H1 (cell line): ENCODE measurements around the gene PTX3. TPM values are rescaled to one million over a fixed set of nuclear protein-coding genes. Genes with fewer than 3 reads are reported as not detected.

ENCODE experiments used
- CTCF ChIA-PET: fragments of 300-600 bp; sonication (Branson Sonifier 250); formaldehyde crosslinking; loops from one replicate; lab custom pipeline; 2021; ENCODE audit not compliant: partially characterized antibody; lab: Charles Lee
- POLR2A ChIA-PET: fragments of 300-600 bp; sonication (Branson Sonifier 250); formaldehyde crosslinking; loops from one replicate; lab custom pipeline; 2021; ENCODE audit warnings: inconsistent platforms; ENCODE audit not compliant: partially characterized antibody; lab: Charles Lee
- DNase-seq, 2 experiments: peaks; one replicate each; pipeline versions ENCODE4 v3.0.0 to v3.0.0-alpha.2; 2010 to 2022; ENCODE audit warnings: low spot score in 2 of 2, low read depth in 1 of 2, mixed read lengths in 1 of 2
- FAIRE-seq: peaks from 2 replicates; lab custom pipeline; 2011; peaks lifted over from hg19 to GRCh38; lab: Jason Lieb, UNC
- H2AFZ ChIP-seq: 2 replicates; pipeline ENCODE4 v1.8.1; 2012; ENCODE audit warnings: low read length, inconsistent platforms
- H2AK5ac ChIP-seq: 2 replicates; pipeline ENCODE4 v1.6.1; 2013; ENCODE audit warnings: low read depth, low read length
- H2BK120ac ChIP-seq: replicated peaks from 2 replicates; pipeline ENCODE3; 2013; ENCODE audit warnings: low read depth, low read length, inconsistent platforms
- H2BK12ac ChIP-seq: 2 replicates; pipeline ENCODE4 v1.6.1; 2013; ENCODE audit warnings: low read depth, low read length
- H2BK15ac ChIP-seq: 2 replicates; pipeline ENCODE4 v1.6.1; 2013; ENCODE audit warnings: low read length
- H2BK20ac ChIP-seq: 2 replicates; pipeline ENCODE4 v1.6.1; 2013; ENCODE audit warnings: low read length
- H2BK5ac ChIP-seq: 2 replicates; pipeline ENCODE4 v1.6.1; 2013; ENCODE audit warnings: low read depth, low read length
- H3K14ac ChIP-seq: 2 replicates; pipeline ENCODE4 v1.6.1; 2013; ENCODE audit warnings: inconsistent platforms; ENCODE audit not compliant: insufficient read length
- H3K18ac ChIP-seq: 2 replicates; pipeline ENCODE4 v1.6.1; 2013; ENCODE audit warnings: low read length; ENCODE audit errors: extremely low read depth
- H3K23ac ChIP-seq: 2 replicates; pipeline ENCODE4 v1.6.1; 2013; ENCODE audit warnings: inconsistent platforms; ENCODE audit not compliant: insufficient read length
- H3K23me2 ChIP-seq: 2 replicates; pipeline ENCODE4 v1.6.1; 2013; ENCODE audit warnings: low read depth, low read length
- H3K27ac ChIP-seq: 2 replicates; pipeline ENCODE4 v1.6.1; 2011; ENCODE audit warnings: low read depth, low read length, inconsistent platforms
- H3K27me3 ChIP-seq, 4 experiments: replicated peaks in 1 of 4; 1 replicate in 1 of 4; 2 replicates in 3 of 4; pipeline versions ENCODE4 v1.6.1 to v1.8.1; 2011 to 2013; ENCODE audit warnings: low read length in 3 of 4, mild to moderate bottlenecking in 3 of 4, inconsistent platforms in 2 of 4, mixed read lengths in 2 of 4, moderate library complexity in 1 of 4; ENCODE audit not compliant: control insufficient read depth in 3 of 4, insufficient read depth in 3 of 4; ENCODE audit errors: extremely low read depth in 1 of 4
- H3K36me3 ChIP-seq, 4 experiments: 2 replicates each; pipeline versions ENCODE4 v1.6.1 to v1.8.1; 2011 to 2013; ENCODE audit warnings: mild to moderate bottlenecking in 4 of 4, low read length in 3 of 4, moderate library complexity in 2 of 4, control low read depth in 1 of 4, inconsistent platforms in 1 of 4; ENCODE audit not compliant: insufficient read depth in 4 of 4, control insufficient read depth in 2 of 4
- H3K4ac ChIP-seq: replicated peaks from 2 replicates; pipeline ENCODE3; 2013; ENCODE audit warnings: low read length, low read depth, mixed read lengths, inconsistent platforms; ENCODE audit not compliant: insufficient read length
- H3K4me1 ChIP-seq, 4 experiments: replicated peaks in 1 of 4; 1 replicate in 1 of 4; 2 replicates in 3 of 4; pipeline versions ENCODE4 v1.6.1 to v1.8.1; 2011 to 2013; ENCODE audit warnings: low read length in 3 of 4, inconsistent platforms in 2 of 4, mixed read lengths in 1 of 4; ENCODE audit not compliant: insufficient read depth in 4 of 4, control insufficient read depth in 3 of 4
- H3K4me2 ChIP-seq, 2 experiments: 2 replicates each; pipeline versions ENCODE4 v1.6.1 to v1.8.1; 2011 to 2013; ENCODE audit warnings: low read depth in 2 of 2, low read length in 2 of 2, control low read depth in 1 of 2, inconsistent platforms in 1 of 2, mild to moderate bottlenecking in 1 of 2; ENCODE audit not compliant: insufficient read depth in 1 of 2
- H3K4me3 ChIP-seq, 4 experiments: fragments of 200-600, 300-600 bp in 1 of 4; sonication (generic), shearing (Covaris generic), sonication (Bioruptor Twin) in 1 of 4; 2 replicates each; pipeline versions ENCODE4 v1.5.1 to v1.8.1; 2011 to 2016; ENCODE audit warnings: low read length in 4 of 4, low read depth in 3 of 4, control low read depth in 2 of 4, inconsistent platforms in 2 of 4, mild to moderate bottlenecking in 2 of 4, mixed read lengths in 1 of 4, moderate library complexity in 1 of 4; ENCODE audit not compliant: insufficient read depth in 2 of 4; ENCODE audit errors: extremely low read depth in 1 of 4
- H3K56ac ChIP-seq: replicated peaks from 2 replicates; pipeline ENCODE3; 2013; ENCODE audit warnings: low read depth, mild to moderate bottlenecking, mixed read lengths, low read length, inconsistent platforms; ENCODE audit not compliant: insufficient read length
- H3K79me1 ChIP-seq: 2 replicates; pipeline ENCODE4 v1.6.1; 2013; ENCODE audit warnings: low read depth, low read length, control low read depth
- H3K79me2 ChIP-seq, 2 experiments: 2 replicates each; pipeline versions ENCODE4 v1.6.1 to v1.8.1; 2012 to 2013; ENCODE audit warnings: low read length in 2 of 2, mild to moderate bottlenecking in 2 of 2, inconsistent platforms in 1 of 2; ENCODE audit not compliant: insufficient read depth in 2 of 2, control insufficient read depth in 1 of 2
- H3K9ac ChIP-seq, 4 experiments: replicated peaks in 1 of 4; 1 replicate in 1 of 4; 2 replicates in 3 of 4; pipeline versions ENCODE4 v1.6.1 to v1.8.1; 2011 to 2013; ENCODE audit warnings: low read depth in 3 of 4, low read length in 3 of 4, control low read depth in 2 of 4, mild to moderate bottlenecking in 2 of 4, moderate library complexity in 2 of 4, inconsistent platforms in 1 of 4; ENCODE audit errors: extremely low read depth in 1 of 4
- H3K9me3 ChIP-seq, 2 experiments: 2 replicates each; pipeline versions ENCODE4 v1.6.1 to v1.8.1; 2012 to 2013; ENCODE audit warnings: mild to moderate bottlenecking in 2 of 2, moderate library complexity in 2 of 2, control low read depth in 1 of 2, inconsistent platforms in 1 of 2, low read depth in 1 of 2, low read length in 1 of 2, mixed read lengths in 1 of 2; ENCODE audit not compliant: insufficient read depth in 2 of 2
- H4K20me1 ChIP-seq, 2 experiments: replicated peaks in 1 of 2; 2 replicates each; pipeline versions ENCODE3 to v1.8.1; 2011 to 2013; ENCODE audit warnings: inconsistent platforms in 2 of 2, low read length in 2 of 2, mild to moderate bottlenecking in 1 of 2; ENCODE audit not compliant: insufficient read depth in 2 of 2, control insufficient read depth in 1 of 2
- H4K5ac ChIP-seq: 2 replicates; pipeline ENCODE4 v1.6.1; 2013; ENCODE audit warnings: low read length, low read depth, mixed read lengths, inconsistent platforms; ENCODE audit not compliant: insufficient read length
- H4K8ac ChIP-seq: 2 replicates; pipeline ENCODE4 v1.8.0; 2013; ENCODE audit warnings: mild to moderate bottlenecking, moderate library complexity, low read length, inconsistent platforms; ENCODE audit not compliant: insufficient read depth; ENCODE audit errors: extremely low read depth
- H4K91ac ChIP-seq: replicated peaks from 2 replicates; pipeline ENCODE3; 2013; ENCODE audit warnings: low read length, mixed read lengths, inconsistent platforms; ENCODE audit not compliant: insufficient read length
- ATF3 ChIP-seq: IDR thresholded peaks from 2 replicates; pipeline ENCODE4 v1.6.1; 2011; ENCODE audit warnings: low read depth, mild to moderate bottlenecking, low read length; ENCODE audit not compliant: insufficient read depth
- BRCA1 ChIP-seq: IDR thresholded peaks from 2 replicates; pipeline ENCODE4 v1.6.1; 2012; ENCODE audit warnings: low read depth, low read length, improper control_type of control experiment
- EZH2 ChIP-seq: fragments of 200-600 bp; sonication (generic); IDR thresholded peaks from 2 replicates; pipeline ENCODE4 v1.7.1; 2012; ENCODE audit warnings: low read depth, mild to moderate bottlenecking, moderate library complexity, low read length, inconsistent platforms; ENCODE audit not compliant: severe bottlenecking
- GABPA ChIP-seq: IDR thresholded peaks from 2 replicates; pipeline ENCODE4 v1.6.1; 2011; ENCODE audit warnings: mild to moderate bottlenecking, low read length, moderate library complexity, borderline replicate concordance; ENCODE audit not compliant: insufficient read depth
- KDM1A ChIP-seq: fragments of 200-600, 300-600 bp; sonication (generic); IDR thresholded peaks from 2 replicates; pipeline ENCODE4 v1.7.1; 2016; ENCODE audit warnings: mild to moderate bottlenecking, low read length, borderline replicate concordance
- MAX ChIP-seq: IDR thresholded peaks from 2 replicates; pipeline ENCODE4 v1.6.1; 2012; ENCODE audit warnings: inconsistent platforms
- POU5F1 ChIP-seq: IDR thresholded peaks from 2 replicates; pipeline ENCODE4 v1.6.1; 2011; ENCODE audit warnings: low read depth, mild to moderate bottlenecking, low read length, moderate library complexity
- RFX5 ChIP-seq: IDR thresholded peaks from 2 replicates; pipeline ENCODE4 v1.6.1; 2011; ENCODE audit warnings: low read depth, low read length, improper control_type of control experiment, borderline replicate concordance
- RXRA ChIP-seq: IDR thresholded peaks from 2 replicates; pipeline ENCODE4 v1.6.1; 2011; ENCODE audit warnings: low read depth, mild to moderate bottlenecking, low read length, moderate library complexity; ENCODE audit not compliant: insufficient read depth
- SP2 ChIP-seq: IDR thresholded peaks from 2 replicates; pipeline ENCODE4 v1.6.1; 2012; ENCODE audit warnings: mild to moderate bottlenecking, low read length, inconsistent platforms
- SUZ12 ChIP-seq: fragments of 200-600 bp; sonication (generic); IDR thresholded peaks from 2 replicates; pipeline ENCODE4 v1.6.1; 2012; ENCODE audit warnings: mild to moderate bottlenecking, inconsistent platforms, low read length, moderate library complexity, mixed read lengths
- WGBS, 2 experiments: shearing (Covaris generic) in 1 of 2; methylation state at CpG; one replicate each; pipeline versions ENCODE4 v1.1.6 to v1.1.7; 2013 to 2015; ENCODE audit warnings: low lambda C conversion rate in 2 of 2, mixed read lengths in 2 of 2, inconsistent platforms in 1 of 2, low coverage in 1 of 2, missing lambda C conversion rate in 1 of 2; ENCODE audit not compliant: insufficient replicate concordance in 2 of 2, insufficient coverage in 1 of 2, insufficient read length in 1 of 2; ENCODE audit errors: extremely low coverage in 1 of 2, missing lambda C conversion rate in 1 of 2; 5-methylcytosine and 5-hydroxymethylcytosine counted together
- polyA plus RNA-seq, 7 experiments: library from polyadenylated mRNA; depleted of rRNA in 3 of 7; stranded (reverse) in 5 of 7; unstranded in 2 of 7; fragments of >200 nt in 5 of 7; fragments of 200-250 nt in 2 of 7; gene quantifications; 1 replicate in 5 of 7; 2 replicates in 1 of 7; 4 replicates in 1 of 7; pipeline versions ENCODE4 v1.2.1 to v1.2.3, GENCODE V29; 2011 to 2013; ENCODE audit warnings: missing spikeins in 2 of 7, mixed read lengths in 2 of 7
- total RNA-seq: library from RNA; stranded (reverse); fragmentation: NEBNext Ultra II Directional; extraction: Animal tissue kit (Norgen Biotek cat#: 25700); gene quantifications from 2 replicates; pipeline ENCODE4 v1.2.1, GENCODE V29; 2021

Gene PTX3
- total and polyA plus RNA-seq, 2 of the 8 experiments (the other 6 are each of a cell fraction or from before 2014, with no cell fraction given): 1.2 to 1.7 TPM

GRCh38 chr3:157479464-157480243 lies 43.0 kb downstream of the PTX3 start:
- Histone ChIP-seq H3K27me3 (no peaks in the 10 kb centered on the region), H3K4me3 (no peak overlapping the region), H3K14ac (no peak overlapping the region), H2BK5ac (no peak overlapping the region), H4K91ac (no peak overlapping the region), H3K9ac (no peak overlapping the region), H4K5ac (no peak overlapping the region), H3K27ac (no peak overlapping the region), H3K23me2 (no peaks in the 10 kb centered on the region), H3K79me1 (no peaks in the 10 kb centered on the region), H3K9me3 (peaks cover 6 to 7% of the 10 kb centered on the region in 2 experiments; a peak in 1 of 4 replicates), H4K8ac (no peak overlapping the region), H2BK120ac (no peak overlapping the region), H3K4me1 (peaks cover 0 to 4% (median 0%) of the 10 kb centered on the region in 4 experiments; a peak in 1 of 7 replicates), H3K36me3 (no peaks in the 10 kb centered on the region; a peak in 1 of 8 replicates), H2AK5ac (no peak overlapping the region), H3K23ac (no peak overlapping the region), H3K56ac (no peak overlapping the region), H4K20me1 (no peaks in the 10 kb centered on the region), H3K79me2 (no peaks in the 10 kb centered on the region), H3K4me2 (no peak overlapping the region), H3K4ac (no peak overlapping the region), H2BK15ac (no peak overlapping the region), H3K18ac (no peak overlapping the region), H2BK12ac (no peak overlapping the region), H2BK20ac (no peak overlapping the region), H2AFZ (no peak overlapping the region)
- FAIRE-seq (no peak), DNase-seq (no peak)
- ChIA-PET POLR2A (no interaction called here), CTCF (interaction anchor here (0.6 to 1.2 kb wide), 3 partner anchors 35 to 54 kb away, joined by 3 read pairs; no protein-coding TSS in a partner anchor)
- 100% methylated on average over 1 of the region's 1 CpG; no CpG with 5 or more reads in 1 of the 2 experiments for WGBS, 2 experiments
- TF ChIP-seq SUZ12: no peak
- TF ChIP-seq KDM1A: no peak
- TF ChIP-seq MAX: no peak
- TF ChIP-seq RXRA: no peak
- no peak for TF ChIP-seq RFX5
- TF ChIP-seq POU5F1: no peak
- TF ChIP-seq GABPA: no peak
- no peak for TF ChIP-seq BRCA1
- no peak for TF ChIP-seq ATF3
- no peak for TF ChIP-seq EZH2
- no peak for TF ChIP-seq SP2
